ENCODE measurements around the gene NOP9.

Gene NOP9

GRCh38 chr14:24282736-24283135 is 16.9 kb upstream of the NOP9 start:
- H3K4me1 ChIP-seq (ENCODE audit: control insufficient read depth, low read length), result peaks cover 15% of the 10 kb centered on the region
- no peaks in the 10 kb centered on the region for H3K9me2 ChIP-seq (replicated peaks; ENCODE audit: control insufficient read depth, low read length)
- no peaks in the 10 kb centered on the region for H3K36me3 ChIP-seq (ENCODE audit: control insufficient read depth, low read length)
- no peaks in the 10 kb centered on the region for H4K20me1 ChIP-seq (ENCODE audit: control insufficient read depth, insufficient read depth, low read depth, low read length)
- H3K27ac ChIP-seq (ENCODE audit: low read depth, low read length), result no peak overlapping the region
- no peaks in the 10 kb centered on the region for H3K27me3 ChIP-seq (ENCODE audit: control insufficient read depth, low read length)
- no peaks in the 10 kb centered on the region for H3F3A ChIP-seq (ENCODE audit: control insufficient read depth, insufficient read depth)
- H3K79me2 ChIP-seq (ENCODE audit: control insufficient read depth, low read length), result no peaks in the 10 kb centered on the region
- TF ChIP-seq EZH2phosphoT487 (IDR thresholded peaks at IDR 0.05; ENCODE audit: borderline replicate concordance, low read length) (no peak), CTCF (IDR thresholded peaks at IDR 0.05; ENCODE audit: low read depth, low read length, poor library complexity, severe bottlenecking) (no peak)
- no peaks in the 10 kb centered on the region for H3K9me3 ChIP-seq (ENCODE audit: control insufficient read depth, insufficient read depth, low read length)
- H3K4me2 ChIP-seq (ENCODE audit: low read length), result no peak overlapping the region
- H3K4me3 ChIP-seq (ENCODE audit: low read length), result no peak overlapping the region

DNA sequence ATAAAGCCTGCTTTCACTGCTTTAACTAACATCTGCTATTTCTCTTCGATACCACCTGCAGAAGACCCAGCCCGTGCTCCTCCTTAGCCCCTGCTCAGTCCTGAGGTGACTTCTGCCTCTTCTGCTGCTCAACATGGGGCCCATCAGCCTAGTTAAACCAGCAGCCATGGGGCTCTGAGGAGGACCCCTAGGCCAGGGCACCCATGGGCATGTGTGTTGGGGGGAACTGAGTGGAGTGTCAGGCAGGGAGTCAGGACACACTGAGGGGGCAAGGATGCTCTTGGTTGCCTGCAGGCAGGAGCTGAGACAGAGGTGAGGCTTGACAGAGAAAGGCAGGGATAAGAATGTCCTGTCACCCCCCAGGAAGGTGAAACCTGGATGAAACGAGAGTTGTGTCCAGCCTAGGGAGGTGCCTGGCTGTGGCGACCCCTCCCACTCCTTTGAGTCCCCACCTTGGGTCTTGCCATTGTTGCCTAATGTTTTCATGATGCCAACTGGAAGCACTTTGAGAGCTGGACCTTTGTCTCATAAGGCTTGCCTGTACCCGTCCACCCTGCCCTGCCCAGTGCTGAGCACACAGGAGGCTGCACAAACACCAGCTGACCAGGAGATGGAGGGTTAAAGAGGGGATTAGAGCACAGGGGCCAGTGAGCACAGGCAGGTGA is 15.7 kb upstream of the NOP9 start:
- Histone ChIP-seq H3K9me2 (replicated peaks; ENCODE audit: control insufficient read depth, low read length) (no peaks in the 10 kb centered on the region), H3K27me3 (ENCODE audit: control insufficient read depth, low read length) (no peaks in the 10 kb centered on the region), H3K79me2 (ENCODE audit: control insufficient read depth, low read length) (no peaks in the 10 kb centered on the region), H3K36me3 (ENCODE audit: control insufficient read depth, low read length) (no peaks in the 10 kb centered on the region), H3K4me2 (ENCODE audit: low read length) (no peak overlapping the region), H3K4me1 (ENCODE audit: control insufficient read depth, low read length) (peaks cover 11% of the 10 kb centered on the region), H3K27ac (ENCODE audit: low read depth, low read length) (no peak overlapping the region), H4K20me1 (ENCODE audit: control insufficient read depth, insufficient read depth, low read depth, low read length) (no peaks in the 10 kb centered on the region), H3F3A (ENCODE audit: control insufficient read depth, insufficient read depth) (no peaks in the 10 kb centered on the region), H3K4me3 (ENCODE audit: low read length) (no peak overlapping the region), H3K9me3 (ENCODE audit: control insufficient read depth, insufficient read depth, low read length) (no peaks in the 10 kb centered on the region)
- TF ChIP-seq EZH2phosphoT487 (IDR thresholded peaks at IDR 0.05; ENCODE audit: borderline replicate concordance, low read length) (no peak), CTCF (IDR thresholded peaks at IDR 0.05; ENCODE audit: low read depth, low read length, poor library complexity, severe bottlenecking) (no peak)

- Histone ChIP-seq H3K9me2 (replicated peaks; ENCODE audit: control insufficient read depth, low read length) (no peaks in the 10 kb centered on the region), H3K4me2 (ENCODE audit: low read length) (no peak overlapping the region), H3K9me3 (ENCODE audit: control insufficient read depth, insufficient read depth, low read length) (no peaks in the 10 kb centered on the region), H3K79me2 (ENCODE audit: control insufficient read depth, low read length) (no peaks in the 10 kb centered on the region), H3K36me3 (ENCODE audit: control insufficient read depth, low read length) (peaks cover 3% of the 10 kb centered on the region; the same call in 1 of the 2 replicates), H4K20me1 (ENCODE audit: control insufficient read depth, insufficient read depth, low read depth, low read length) (no peaks in the 10 kb centered on the region), H3K27ac (ENCODE audit: low read depth, low read length) (no peak overlapping the region), H3K27me3 (ENCODE audit: control insufficient read depth, low read length) (no peaks in the 10 kb centered on the region), H3K4me3 (ENCODE audit: low read length) (no peak overlapping the region), H3K4me1 (ENCODE audit: control insufficient read depth, low read length) (peaks cover 5% of the 10 kb centered on the region), H3F3A (ENCODE audit: control insufficient read depth, insufficient read depth) (no peaks in the 10 kb centered on the region)
- TF ChIP-seq EZH2phosphoT487 (IDR thresholded peaks at IDR 0.05; ENCODE audit: borderline replicate concordance, low read length), result no peak
- TF ChIP-seq CTCF (IDR thresholded peaks at IDR 0.05; ENCODE audit: low read depth, low read length, poor library complexity, severe bottlenecking), result no peak
Observed at GRCh38 chr14:24284501-24285035, 15.1 kb upstream of the NOP9 start.
